Left lung (tissue), 10 donors: ENCODE measurements around the gene TRPC6. TPM values are rescaled to one million over a fixed set of nuclear protein-coding genes. Genes with fewer than 3 reads are reported as not detected.

Experiments
- ATAC-seq: fragments of 200-7000 bp; cut with Tn5 transposase; one replicate; pipeline ENCODE4 v1.9.1; 2020; ENCODE audit warnings: moderate library complexity
- DNase-seq, 4 donors: peaks; one replicate each; pipeline ENCODE4 v3.0.0-alpha.2; 2013 to 2020
- H3K27ac ChIP-seq, 2 donors: fragments of 200-600 bp; sonication (generic) in 1 of 2; one replicate each; pipeline versions ENCODE4 v1.5.0 to v1.8.0; 2020 to 2021
- H3K27me3 ChIP-seq, 2 donors: fragments of 200-600 bp; sonication (generic) in 1 of 2; one replicate each; pipeline versions ENCODE4 v1.5.0 to v1.8.0; 2020 to 2021
- H3K36me3 ChIP-seq, 2 donors: fragments of 200-600 bp; sonication (generic) in 1 of 2; one replicate each; pipeline versions ENCODE4 v1.5.0 to v1.8.0; 2020 to 2021
- H3K4me1 ChIP-seq, 2 donors: fragments of 200-600 bp; one replicate each; pipeline ENCODE4 v1.8.0; 2021
- H3K4me3 ChIP-seq, 2 donors: fragments of 200-600 bp; sonication (generic) in 1 of 2; one replicate each; pipeline versions ENCODE4 v1.5.0 to v1.8.0; 2020 to 2021; ENCODE audit warnings: mild to moderate bottlenecking in 1 of 2
- H3K9me3 ChIP-seq, 2 donors: fragments of 200-600 bp; sonication (generic) in 1 of 2; one replicate each; pipeline versions ENCODE4 v1.5.0 to v1.8.0; 2020 to 2021
- intact Hi-C, 2 donors: fragments of 100-400 bp; cut with DNase I; formaldehyde crosslinking; loops; one replicate each; pipeline versions ENCODE4 v1.11.2 to v1.14.2; 2022
- polyA plus RNA-seq, 6 donors: library from polyadenylated mRNA; unstranded; fragments of 120-200 nt; gene quantifications; one replicate each; pipeline ENCODE4 v1.2.1, GENCODE V29; 2013; ENCODE audit not compliant: insufficient read length in 6 of 6
- total RNA-seq, 2 donors: library from RNA; stranded (reverse); fragmentation: NEBNext Ultra II Directional; extraction: Animal tissue kit (Norgen Biotek cat#: 25700); gene quantifications; one replicate each; pipeline ENCODE4 v1.2.1, GENCODE V29; 2021
- TF ChIP-seq, protein P1 (sequence below), 2 donors: fragments of 200-600 bp; sonication (generic) in 1 of 2; IDR thresholded peaks; one replicate each; pipeline versions ENCODE4 v1.5.0 to v1.8.0; 2021; ENCODE audit warnings: antibody characterized with exemption in 2 of 2
- donor health status: DM: no; HTN: yes; CAD: no.
- donor health status: DM: no; HTN: no; CAD: no.

TRPC6 gene
- total and polyA plus RNA-seq, 8 donors: 11.0 to 54.3 (median 39.1) TPM

DNA sequence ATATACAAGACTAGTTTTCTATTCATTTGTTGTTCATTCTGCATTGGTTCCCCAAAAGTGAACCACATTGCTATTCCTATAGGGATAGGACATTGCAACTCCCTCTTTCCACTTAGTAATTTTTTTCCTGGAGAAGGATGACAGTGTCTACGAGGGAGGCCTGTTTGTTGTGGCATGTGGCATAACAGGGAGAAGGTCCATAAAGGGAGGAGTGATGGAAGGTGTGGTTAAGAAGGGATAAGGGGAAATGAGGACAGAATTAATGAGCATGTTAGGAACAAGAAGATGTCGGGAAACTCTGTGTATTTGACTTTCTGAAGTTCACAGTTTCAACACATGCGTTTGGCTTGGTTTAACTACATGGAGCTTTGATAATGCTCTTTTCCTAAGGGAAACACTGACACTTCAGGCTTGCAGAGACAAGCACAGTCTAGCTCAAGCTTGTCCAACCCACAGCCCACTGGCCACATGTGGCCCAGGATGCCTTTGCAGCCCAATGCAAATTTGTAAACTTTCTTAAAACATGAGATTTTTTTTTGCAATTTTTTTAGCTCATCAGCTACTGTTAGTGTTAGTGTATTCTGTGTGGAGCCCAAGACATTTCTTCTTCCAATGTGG lies 149.7 kb downstream of the TRPC6 start:
- Histone ChIP-seq H3K4me3 (no peak overlapping the region), H3K36me3 (no peaks in the 10 kb centered on the region), H3K4me1 (no peaks in the 10 kb centered on the region), H3K9me3 (peaks cover 0 to 2% of the 10 kb centered on the region in 2 donors), H3K27me3 (no peaks in the 10 kb centered on the region), H3K27ac (no peak overlapping the region)
- TF ChIP-seq, protein P1, sequence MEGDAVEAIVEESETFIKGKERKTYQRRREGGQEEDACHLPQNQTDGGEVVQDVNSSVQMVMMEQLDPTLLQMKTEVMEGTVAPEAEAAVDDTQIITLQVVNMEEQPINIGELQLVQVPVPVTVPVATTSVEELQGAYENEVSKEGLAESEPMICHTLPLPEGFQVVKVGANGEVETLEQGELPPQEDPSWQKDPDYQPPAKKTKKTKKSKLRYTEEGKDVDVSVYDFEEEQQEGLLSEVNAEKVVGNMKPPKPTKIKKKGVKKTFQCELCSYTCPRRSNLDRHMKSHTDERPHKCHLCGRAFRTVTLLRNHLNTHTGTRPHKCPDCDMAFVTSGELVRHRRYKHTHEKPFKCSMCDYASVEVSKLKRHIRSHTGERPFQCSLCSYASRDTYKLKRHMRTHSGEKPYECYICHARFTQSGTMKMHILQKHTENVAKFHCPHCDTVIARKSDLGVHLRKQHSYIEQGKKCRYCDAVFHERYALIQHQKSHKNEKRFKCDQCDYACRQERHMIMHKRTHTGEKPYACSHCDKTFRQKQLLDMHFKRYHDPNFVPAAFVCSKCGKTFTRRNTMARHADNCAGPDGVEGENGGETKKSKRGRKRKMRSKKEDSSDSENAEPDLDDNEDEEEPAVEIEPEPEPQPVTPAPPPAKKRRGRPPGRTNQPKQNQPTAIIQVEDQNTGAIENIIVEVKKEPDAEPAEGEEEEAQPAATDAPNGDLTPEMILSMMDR (IDR thresholded peaks at IDR 0.05): no peak
- intact Hi-C loops: no loop called here
- no peak for DNase-seq
- ATAC-seq: no peak

DNA sequence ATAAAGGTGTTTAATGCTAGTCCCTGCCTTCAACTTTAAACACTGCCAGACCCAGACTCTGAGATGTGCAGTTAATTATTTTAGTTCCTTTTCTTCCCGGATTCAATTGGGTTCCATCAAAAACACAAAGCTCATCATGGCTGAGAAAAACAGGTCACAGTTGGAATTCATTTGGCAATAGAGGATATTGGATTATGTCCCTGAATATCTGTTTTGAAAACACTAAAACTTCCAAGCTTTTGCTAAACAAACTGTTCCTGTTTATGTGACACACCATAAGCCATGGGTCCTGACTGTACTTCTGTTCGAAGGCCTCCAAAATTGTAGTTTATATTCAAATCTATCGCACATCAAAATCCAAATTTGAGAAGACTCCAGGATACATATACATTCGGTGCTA lies 150.7 kb downstream of the TRPC6 start:
- Histone ChIP-seq H3K4me3 (no peak overlapping the region), H3K36me3 (no peaks in the 10 kb centered on the region), H3K4me1 (no peaks in the 10 kb centered on the region), H3K27ac (no peak overlapping the region), H3K9me3 (peaks cover 0 to 8% of the 10 kb centered on the region in 2 donors), H3K27me3 (no peaks in the 10 kb centered on the region)
- DNase-seq (peak in 1 of 4 donors; percentile 52), ATAC-seq (no peak)
- intact Hi-C loops: no loop called here
- TF ChIP-seq, protein P1 (IDR thresholded peaks at IDR 0.05): no peak

DNA sequence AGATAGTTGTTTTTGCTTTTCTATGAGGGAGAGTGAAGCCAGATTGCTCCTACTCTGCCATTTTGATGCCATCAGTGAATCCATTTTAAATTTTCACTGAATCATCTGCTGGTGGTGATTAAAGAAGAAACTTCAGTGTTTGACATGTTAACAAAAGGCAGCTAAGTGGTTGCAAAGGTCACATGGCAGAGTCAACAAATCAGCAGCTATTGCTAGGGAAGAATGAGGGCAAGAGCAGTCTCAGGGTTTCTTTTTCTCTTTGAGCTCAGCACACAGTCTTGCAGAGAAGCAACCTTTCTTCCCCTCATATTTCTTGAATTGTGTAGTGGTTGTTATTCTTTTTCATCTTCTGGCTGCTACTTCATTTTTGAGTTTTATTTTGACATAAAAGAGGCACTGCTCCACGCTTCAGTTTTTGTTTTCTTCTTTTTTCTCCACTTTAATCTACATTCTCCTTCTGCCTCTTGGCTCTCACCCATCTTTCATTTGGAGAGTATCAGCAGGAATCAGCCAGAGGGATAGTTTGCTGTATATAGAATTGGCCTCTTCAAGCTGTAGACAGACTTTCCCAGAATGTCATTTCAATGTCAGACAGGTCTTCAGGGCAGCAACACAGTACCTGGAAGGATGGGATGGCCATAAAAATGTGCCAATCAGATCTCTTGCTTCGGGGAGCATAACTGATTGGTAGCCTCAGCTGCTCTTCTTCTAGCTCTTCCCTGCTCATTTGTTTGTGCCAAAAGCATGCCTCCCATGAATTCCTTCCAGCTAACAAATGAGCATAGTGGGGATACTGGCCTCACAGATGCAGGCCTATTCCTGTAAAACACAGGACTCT lies 153.9 kb downstream of the TRPC6 start:
- Histone ChIP-seq H3K27me3 (no peaks in the 10 kb centered on the region), H3K9me3 (peaks cover 0 to 8% of the 10 kb centered on the region in 2 donors), H3K36me3 (no peaks in the 10 kb centered on the region), H3K27ac (no peak overlapping the region), H3K4me3 (no peak overlapping the region), H3K4me1 (no peaks in the 10 kb centered on the region)
- ATAC-seq (peak; percentile 86), DNase-seq (peak in 2 of 4 donors; percentile 62 to 65)
- TF ChIP-seq, protein P1 (IDR thresholded peaks at IDR 0.05): no peak
- intact Hi-C loops: no loop called here

DNA sequence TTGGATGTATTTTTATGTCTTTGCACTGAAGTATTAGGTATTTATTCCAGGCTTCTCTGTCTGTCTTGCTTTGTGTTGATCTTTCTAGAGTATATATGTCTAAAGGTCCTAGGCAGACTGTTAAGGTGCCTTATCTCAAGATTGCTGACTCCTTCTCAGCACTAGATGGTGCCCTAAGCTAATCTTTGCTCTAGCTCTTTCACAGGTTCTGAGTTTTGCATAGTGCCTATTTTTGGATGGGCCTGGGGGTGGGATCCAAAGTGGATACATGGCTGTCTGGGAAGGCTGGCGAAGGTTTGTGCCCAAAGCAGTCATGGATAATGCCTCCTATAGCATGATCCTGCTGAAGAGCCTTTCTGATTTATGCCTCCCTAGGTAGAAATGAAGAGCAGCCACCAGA lies 154.9 kb downstream of the TRPC6 start:
- ATAC-seq (peak; percentile 87), DNase-seq (peak in 1 of 4 donors; percentile 34)
- H3K27ac ChIP-seq: no peak overlapping the region

DNA sequence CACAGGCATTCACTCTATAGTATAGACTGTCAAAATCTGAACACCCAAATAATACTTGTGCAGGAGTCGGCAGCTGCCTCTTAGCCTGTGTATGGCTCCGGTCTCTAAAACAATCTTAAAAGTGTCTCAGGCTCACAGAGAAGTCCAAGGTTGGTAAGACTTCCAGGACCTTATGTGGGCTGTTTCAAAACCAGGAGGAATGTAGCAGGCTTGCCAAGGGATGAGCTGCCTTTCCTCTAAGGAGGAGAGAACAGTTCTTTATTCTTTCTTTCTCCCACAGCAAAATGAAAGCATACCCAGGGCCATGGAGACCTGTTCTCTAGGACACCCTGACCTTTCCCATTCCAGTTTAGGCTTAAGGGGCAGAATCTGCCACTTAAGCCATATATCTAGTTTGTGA lies 176.5 kb downstream of the TRPC6 start:
- intact Hi-C loops: no loop called here
- Histone ChIP-seq H3K36me3 (no peaks in the 10 kb centered on the region), H3K4me3 (no peak overlapping the region), H3K9me3 (no peaks in the 10 kb centered on the region), H3K4me1 (no peaks in the 10 kb centered on the region), H3K27me3 (no peaks in the 10 kb centered on the region), H3K27ac (no peak overlapping the region)
- no peak for DNase-seq
- TF ChIP-seq, protein P1 (IDR thresholded peaks at IDR 0.05): no peak
- no peak for ATAC-seq

More for the DNA sequence above, 154.9 kb downstream of the TRPC6 start:
- Histone ChIP-seq H3K36me3 (no peaks in the 10 kb centered on the region), H3K27me3 (no peaks in the 10 kb centered on the region), H3K4me3 (no peak overlapping the region), H3K9me3 (peaks cover 0 to 8% of the 10 kb centered on the region in 2 donors), H3K4me1 (no peaks in the 10 kb centered on the region)
- TF ChIP-seq, protein P1 (IDR thresholded peaks at IDR 0.05): peak in 1 of 2 donors; percentile 8
- intact Hi-C loops: no loop called here
